Measurements from ENCODE around the gene GAS7. TPM values are rescaled to one million over a fixed set of nuclear protein-coding genes. Genes with fewer than 3 reads are reported as not detected.
A peak's percentile ranks its signal among the peaks of the same experiment; 100 is the strongest.

GAS7 gene
- total RNA-seq, 2 donors from 2014 or later, result 69.0 to 70.8 TPM

DNA sequence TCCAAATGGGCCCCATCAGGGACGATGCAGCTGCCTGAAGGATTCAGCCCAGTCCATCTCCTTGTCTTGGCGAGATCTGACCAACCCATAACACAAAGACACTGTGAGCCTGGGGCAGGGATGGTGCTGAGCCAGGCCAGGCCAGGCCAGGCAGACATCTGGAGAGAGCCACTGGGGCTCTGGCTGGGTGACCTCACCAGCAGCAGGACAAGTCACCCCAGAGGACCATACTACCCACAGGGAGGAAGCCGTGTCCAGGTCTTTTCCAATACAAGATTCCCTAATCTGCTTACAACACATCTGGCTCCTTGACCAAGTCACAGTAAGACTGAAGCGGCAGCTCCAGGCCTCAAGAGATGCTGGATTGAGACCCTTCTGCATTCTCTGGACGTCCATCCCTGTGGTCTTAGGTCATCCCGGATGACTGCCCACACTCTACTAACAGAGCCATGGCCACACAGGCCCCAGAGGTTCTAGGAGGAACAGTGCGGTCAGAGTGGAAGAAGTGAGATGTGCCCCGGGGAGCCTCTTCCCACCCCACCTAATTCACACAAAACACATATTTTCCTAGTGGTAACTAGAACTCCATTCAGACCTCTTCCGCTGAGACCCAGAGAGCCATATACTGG is 211.5 kb downstream of the GAS7 start:
- no peak overlapping the region for H3K27ac ChIP-seq
- no peaks in the 10 kb centered on the region for H3K9me3 ChIP-seq
- no peak overlapping the region for H3K4me3 ChIP-seq
- no peaks in the 10 kb centered on the region for H3K36me3 ChIP-seq
- TF ChIP-seq CTCF (IDR thresholded peaks at IDR 0.05), result no peak
- no peaks in the 10 kb centered on the region for H3K27me3 ChIP-seq (replicated peaks; ENCODE audit: insufficient read depth)
- DNase-seq (ENCODE audit: low spot score) (no peak), ATAC-seq (ENCODE audit: insufficient number of reproducible peaks, low FRiP score, low read depth) (no peak)
- H3K4me1 ChIP-seq (ENCODE audit: control insufficient read depth in 1 of 2, low read depth in 2 of 2), result no peaks in the 10 kb centered on the region

GRCh38 chr17:9985646-9986045 is 212.8 kb downstream of the GAS7 start:
- Histone ChIP-seq H3K4me3 (no peak overlapping the region), H3K27me3 (replicated peaks; ENCODE audit: insufficient read depth) (no peaks in the 10 kb centered on the region), H3K27ac (no peak overlapping the region), H3K9me3 (no peaks in the 10 kb centered on the region), H3K4me1 (ENCODE audit: control insufficient read depth in 1 of 2, low read depth in 2 of 2) (no peaks in the 10 kb centered on the region), H3K36me3 (no peaks in the 10 kb centered on the region)
- no peak for TF ChIP-seq CTCF (IDR thresholded peaks at IDR 0.05)
- DNase-seq (ENCODE audit: low spot score), result no peak
- no peak for ATAC-seq (ENCODE audit: insufficient number of reproducible peaks, low FRiP score, low read depth)

DNA sequence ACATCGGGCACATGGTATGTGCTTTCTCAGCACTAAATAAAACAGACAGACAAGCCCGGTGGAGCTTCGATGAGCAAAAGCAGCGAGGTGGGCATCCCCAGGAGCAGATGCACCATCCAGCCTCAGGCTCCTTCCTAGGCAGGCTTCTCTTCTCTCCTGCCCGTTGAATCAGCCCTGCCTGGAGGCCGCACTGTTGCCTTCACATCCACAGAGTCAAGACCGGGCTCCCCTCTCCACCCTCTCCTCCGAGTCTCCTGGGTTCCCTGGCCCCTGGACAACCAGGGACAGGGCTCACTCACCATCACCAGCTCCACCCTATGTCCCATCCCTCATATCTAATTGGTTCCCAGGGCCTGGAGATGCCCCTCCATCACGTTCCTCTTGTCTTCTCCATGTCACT is 213.6 kb downstream of the GAS7 start:
- no peaks in the 10 kb centered on the region for H3K36me3 ChIP-seq
- no peak for TF ChIP-seq CTCF (IDR thresholded peaks at IDR 0.05)
- no peak overlapping the region for H3K4me3 ChIP-seq
- H3K9me3 ChIP-seq, result no peaks in the 10 kb centered on the region
- no peak for ATAC-seq (ENCODE audit: insufficient number of reproducible peaks, low FRiP score, low read depth)
- no peaks in the 10 kb centered on the region for H3K4me1 ChIP-seq (ENCODE audit: control insufficient read depth in 1 of 2, low read depth in 2 of 2)
- no peak for DNase-seq (ENCODE audit: low spot score)
- no peaks in the 10 kb centered on the region for H3K27me3 ChIP-seq (replicated peaks; ENCODE audit: insufficient read depth)
- no peak overlapping the region for H3K27ac ChIP-seq

DNA sequence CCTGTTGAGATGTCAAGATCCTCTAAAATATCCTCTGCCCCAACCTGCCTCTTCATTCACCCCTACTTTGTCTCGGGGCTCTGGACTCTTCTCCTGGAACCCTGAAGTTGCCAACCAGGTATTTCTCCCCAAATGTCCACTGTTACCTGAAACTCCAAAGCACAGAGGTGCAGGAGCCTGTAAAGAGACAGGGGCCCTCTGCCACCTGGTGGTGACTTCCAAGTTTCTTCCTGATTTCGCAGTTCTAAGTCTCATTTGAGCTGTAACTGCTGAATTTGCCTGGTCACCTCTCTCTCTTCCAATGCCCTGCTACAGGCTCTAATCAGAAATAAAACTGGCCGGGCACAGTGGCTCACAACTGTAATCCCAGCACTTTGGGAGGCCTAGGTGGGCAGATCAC is 216.2 kb downstream of the GAS7 start:
- ATAC-seq (ENCODE audit: insufficient number of reproducible peaks, low FRiP score, low read depth), result no peak
- TF ChIP-seq CTCF (IDR thresholded peaks at IDR 0.05), result peak; percentile 11

DNA sequence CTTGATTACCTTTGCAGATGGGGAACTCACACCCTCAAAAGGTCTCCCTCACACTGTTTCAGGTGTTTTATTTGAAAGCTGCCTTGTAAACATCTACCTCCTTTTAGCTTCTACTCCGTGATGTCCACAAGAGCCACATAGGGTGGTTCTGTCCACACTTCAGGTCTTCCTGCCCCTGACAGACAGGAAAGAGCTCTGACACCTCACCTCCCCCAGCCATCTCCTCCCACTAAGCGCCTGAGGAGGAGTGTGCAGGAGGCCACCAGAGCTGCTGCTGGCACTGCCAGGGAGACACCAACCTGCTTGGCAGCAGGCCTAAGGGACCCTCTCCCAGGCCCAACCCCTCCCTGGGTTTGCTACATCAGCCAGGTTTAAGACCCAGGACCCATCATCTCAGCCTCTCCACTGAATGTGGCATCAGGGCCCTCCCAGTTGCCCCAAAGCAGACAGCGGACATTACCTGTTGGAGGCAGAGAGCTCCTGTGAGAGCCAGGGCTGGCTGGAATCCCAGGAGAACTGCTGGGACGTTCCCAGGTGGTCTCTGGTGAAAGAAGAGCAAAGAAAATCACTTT is 217.0 kb downstream of the GAS7 start:
- no peak overlapping the region for H3K4me3 ChIP-seq
- H3K4me1 ChIP-seq (ENCODE audit: control insufficient read depth in 1 of 2, low read depth in 2 of 2), result no peaks in the 10 kb centered on the region
- ATAC-seq (ENCODE audit: insufficient number of reproducible peaks, low FRiP score, low read depth), result no peak
- DNase-seq (ENCODE audit: low spot score), result no peak
- no peaks in the 10 kb centered on the region for H3K36me3 ChIP-seq
- no peak for TF ChIP-seq CTCF (IDR thresholded peaks at IDR 0.05)
- no peak overlapping the region for H3K27ac ChIP-seq
- no peaks in the 10 kb centered on the region for H3K9me3 ChIP-seq
- H3K27me3 ChIP-seq (replicated peaks; ENCODE audit: insufficient read depth), result no peaks in the 10 kb centered on the region

More for the DNA sequence above, 216.2 kb downstream of the GAS7 start:
- H3K27ac ChIP-seq, result no peak overlapping the region
- H3K27me3 ChIP-seq (replicated peaks; ENCODE audit: insufficient read depth), result no peaks in the 10 kb centered on the region
- H3K9me3 ChIP-seq, result no peaks in the 10 kb centered on the region
- H3K4me3 ChIP-seq, result no peak overlapping the region
- DNase-seq (ENCODE audit: low spot score), result no peak
- H3K4me1 ChIP-seq (ENCODE audit: control insufficient read depth in 1 of 2, low read depth in 2 of 2), result no peaks in the 10 kb centered on the region
- no peaks in the 10 kb centered on the region for H3K36me3 ChIP-seq

Data from thoracic aorta (tissue), 2 donors.